8988T (cell line): ENCODE data around the gene NCK2.

ENCODE experiments used
- DNase-seq: peaks from one replicate; pipeline ENCODE4 v3.0.0; 2011

The NCK2 gene

GRCh38 chr2:105794926-105795574 lies 50.3 kb downstream of the NCK2 start:
- DNase-seq: no peak

- DNase-seq: no peak
These were observed 50.8 kb downstream of the NCK2 start for GRCh38 chr2:105795575-105795934.

GRCh38 chr2:105796131-105796638 lies 51.5 kb downstream of the NCK2 start:
- DNase-seq: no peak

- DNase-seq: no peak
These were observed 52.1 kb downstream of the NCK2 start for GRCh38 chr2:105796791-105797190.

- DNase-seq: no peak
These were observed 52.6 kb downstream of the NCK2 start for GRCh38 chr2:105797298-105797819.

- DNase-seq: no peak
These were observed 53.9 kb downstream of the NCK2 start for GRCh38 chr2:105798595-105798994.

- DNase-seq: no peak
These were observed 55.5 kb downstream of the NCK2 start for GRCh38 chr2:105800036-105800713.

- no peak for DNase-seq
These were observed 56.4 kb downstream of the NCK2 start for GRCh38 chr2:105800953-105801635.

GRCh38 chr2:105801961-105802360 lies 57.2 kb downstream of the NCK2 start:
- DNase-seq: no peak

GRCh38 chr2:105802587-105802986 lies 57.9 kb downstream of the NCK2 start:
- DNase-seq: no peak

GRCh38 chr2:105803337-105803736 lies 58.6 kb downstream of the NCK2 start:
- no peak for DNase-seq

GRCh38 chr2:105803773-105804172 lies 59.1 kb downstream of the NCK2 start:
- no peak for DNase-seq

- DNase-seq: no peak
These were observed 59.6 kb downstream of the NCK2 start for GRCh38 chr2:105804266-105804665.

GRCh38 chr2:105806996-105807395 lies 62.3 kb downstream of the NCK2 start:
- no peak for DNase-seq

GRCh38 chr2:105808423-105809096 lies 63.8 kb downstream of the NCK2 start:
- no peak for DNase-seq

GRCh38 chr2:105809097-105809473 lies 64.4 kb downstream of the NCK2 start:
- DNase-seq: no peak

- no peak for DNase-seq
These were observed 65.0 kb downstream of the NCK2 start for GRCh38 chr2:105809723-105810122.

GRCh38 chr2:105812180-105813044 lies 67.7 kb downstream of the NCK2 start:
- no peak for DNase-seq

- no peak for DNase-seq
These were observed 68.3 kb downstream of the NCK2 start for GRCh38 chr2:105813045-105813315.

GRCh38 chr2:105813405-105813804 lies 68.7 kb downstream of the NCK2 start:
- DNase-seq: no peak

GRCh38 chr2:105814291-105814940 lies 69.7 kb downstream of the NCK2 start:
- DNase-seq: no peak

GRCh38 chr2:105815401-105815800 lies 70.7 kb downstream of the NCK2 start:
- DNase-seq: no peak
